Stimulated activated CD4-positive, alpha-beta T cell treated with anti-CD3 and anti-CD28 coated beads, Interleukin-1b, Interleukin-23, amount 100 ng/mL, for 48 hours (primary cell): ENCODE measurements around the gene ATXN7.

Experiments
- DNase-seq: peaks from one replicate; pipeline ENCODE4 v3.0.0-alpha.2; 2020

Gene ATXN7

GRCh38 chr3:63909431-63909830, 45.8 kb downstream of the ATXN7 start:
- DNase-seq = no peak

DNA sequence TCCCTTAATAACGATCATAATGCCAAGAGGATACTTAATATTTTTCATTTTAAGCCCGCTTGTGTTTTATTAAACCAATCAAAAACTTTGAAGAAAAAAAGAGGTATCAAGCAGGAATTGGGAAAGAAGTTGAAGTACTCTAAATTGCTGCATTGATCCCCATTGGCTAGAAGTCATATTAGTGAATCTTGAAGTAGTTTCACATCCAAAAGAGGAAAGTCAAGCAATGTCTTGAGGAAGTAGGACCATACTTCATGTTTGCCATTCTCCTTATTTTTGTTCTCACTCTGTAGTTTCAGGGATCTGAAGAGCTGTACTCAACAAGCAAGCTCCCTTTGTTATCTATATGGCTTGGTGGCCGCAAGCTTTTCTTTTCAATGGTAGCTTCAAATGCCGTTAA, 46.3 kb downstream of the ATXN7 start:
- DNase-seq = no peak

GRCh38 chr3:63910891-63911290, 47.2 kb downstream of the ATXN7 start:
- no peak for DNase-seq

GRCh38 chr3:63911509-63911872, 47.8 kb downstream of the ATXN7 start:
- DNase-seq = no peak

- DNase-seq = peak; percentile 80
These were observed 48.5 kb downstream of the ATXN7 start, which contains the start of gene SCAANT1 for GRCh38 chr3:63911873-63912767. Gene SCAANT1, minus strand, starts transcription at chr3:63912383.

- peak; percentile 54 for DNase-seq
These were observed 49.3 kb downstream of the ATXN7 start for GRCh38 chr3:63912768-63913588.

- DNase-seq = no peak
These were observed 50.6 kb downstream of the ATXN7 start for GRCh38 chr3:63914312-63914711.

DNA sequence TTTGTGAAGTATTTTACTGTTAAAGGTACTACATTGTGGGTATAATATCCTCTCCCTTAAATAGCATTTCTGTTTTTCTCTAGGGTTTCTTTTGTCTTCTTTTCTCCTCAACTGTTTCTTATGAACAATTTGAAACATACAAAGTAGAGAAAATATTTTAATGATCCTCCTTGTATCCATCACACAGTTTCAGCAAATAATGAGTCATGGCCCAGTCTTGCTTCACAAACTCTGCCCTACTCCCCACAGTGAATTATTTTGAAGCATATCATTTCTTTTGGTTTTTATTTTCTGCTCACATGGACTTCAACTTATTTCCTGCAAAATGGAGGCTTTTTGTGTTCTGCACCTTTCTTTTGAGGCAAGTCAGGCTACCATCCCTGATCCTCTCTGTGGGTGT, 54.7 kb downstream of the ATXN7 start:
- no peak for DNase-seq

DNA sequence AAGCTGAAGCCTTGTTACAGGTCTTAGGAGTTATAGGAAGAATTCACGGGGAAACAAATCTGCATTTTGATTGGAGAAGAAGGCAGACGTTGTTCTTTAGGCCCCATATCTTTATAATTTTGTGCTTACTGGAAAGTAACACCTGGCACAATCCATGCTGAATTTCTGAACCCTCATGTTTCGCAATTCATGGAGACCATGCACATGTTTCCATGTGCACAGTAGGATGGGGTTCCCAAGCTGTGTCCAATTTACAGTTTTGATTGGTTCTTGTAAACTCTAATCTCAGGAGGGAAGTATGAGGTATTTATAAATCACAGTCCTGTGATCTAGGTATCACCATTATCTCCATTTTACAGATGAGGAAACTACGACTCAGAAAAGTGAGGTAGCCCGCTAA, 56.3 kb downstream of the ATXN7 start:
- no peak for DNase-seq

DNA sequence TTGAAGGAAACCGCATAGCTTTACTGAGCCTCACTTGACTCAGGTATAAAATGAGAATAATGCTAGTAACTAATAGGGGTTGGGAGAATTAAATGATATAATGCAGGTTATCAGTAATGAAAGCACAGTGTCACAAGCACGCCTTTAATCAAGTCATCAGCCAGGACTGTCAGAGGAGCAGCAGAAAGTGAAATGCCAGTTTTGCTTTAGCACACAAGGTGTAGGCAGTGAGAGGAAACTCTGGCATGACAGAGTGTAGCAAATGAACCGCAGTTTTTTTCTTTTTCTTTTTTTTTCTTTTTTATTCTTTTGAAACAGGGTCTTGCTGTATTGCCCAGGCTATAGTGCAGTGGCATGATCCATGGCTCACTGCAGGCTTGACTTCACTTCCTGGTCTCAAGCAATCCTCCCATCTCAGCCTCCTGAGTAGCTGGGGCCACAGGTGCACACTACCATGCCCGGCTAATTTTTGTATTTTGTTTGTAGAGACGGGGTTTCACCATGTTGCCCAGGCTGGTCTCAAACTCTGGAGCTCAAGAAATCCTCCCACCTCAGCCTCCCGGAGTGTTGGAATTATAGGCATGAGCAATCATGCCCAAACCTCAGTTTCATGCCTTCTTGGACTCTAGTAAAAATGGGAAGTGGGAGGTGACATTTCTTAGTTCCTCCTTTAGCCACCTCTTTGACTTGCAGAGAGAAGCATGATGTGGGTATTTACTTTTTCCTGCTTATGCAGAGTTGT, 58.2 kb downstream of the ATXN7 start:
- no peak for DNase-seq

- no peak for DNase-seq
These were observed 59.0 kb downstream of the ATXN7 start for GRCh38 chr3:63922491-63923199.

- no peak for DNase-seq
These were observed 62.6 kb downstream of the ATXN7 start for GRCh38 chr3:63926309-63926708.

- no peak for DNase-seq
These were observed 64.0 kb downstream of the ATXN7 start for GRCh38 chr3:63927422-63928280.

- no peak for DNase-seq
These were observed 67.6 kb downstream of the ATXN7 start for GRCh38 chr3:63931290-63931689.

DNA sequence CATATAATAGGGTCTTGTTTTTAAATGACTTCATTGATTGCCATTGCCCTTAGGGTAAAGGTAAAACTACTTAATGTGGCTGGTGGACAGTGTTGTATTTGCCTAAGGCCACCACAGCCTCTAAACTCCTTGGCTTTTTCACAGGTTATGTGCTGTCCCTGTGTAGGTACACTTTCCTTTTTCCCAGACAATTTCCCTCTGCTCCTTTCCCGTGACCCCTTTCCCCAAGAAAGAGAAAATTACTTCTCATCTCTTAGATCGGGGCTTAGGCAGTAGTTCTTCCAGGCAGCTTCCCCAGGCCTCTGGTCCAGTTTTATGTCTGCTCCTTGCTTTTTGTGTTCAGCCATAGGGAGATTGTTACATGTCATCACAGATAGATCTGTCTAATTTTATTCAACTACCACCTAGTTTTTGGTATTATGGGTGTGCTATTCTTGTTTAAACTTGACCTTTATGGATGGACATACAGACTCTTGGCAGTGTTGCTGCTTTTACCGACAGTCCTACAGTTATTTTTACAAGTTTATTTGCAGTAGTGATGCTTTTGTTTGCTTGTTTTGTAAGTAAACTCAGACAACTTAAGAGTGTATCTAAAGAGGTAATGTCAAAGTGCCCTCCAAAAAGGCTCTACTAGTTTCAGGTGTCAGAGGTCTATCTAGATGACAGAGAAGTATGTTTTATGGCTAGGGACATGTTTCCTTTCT, 69.0 kb downstream of the ATXN7 start:
- no peak for DNase-seq

DNA sequence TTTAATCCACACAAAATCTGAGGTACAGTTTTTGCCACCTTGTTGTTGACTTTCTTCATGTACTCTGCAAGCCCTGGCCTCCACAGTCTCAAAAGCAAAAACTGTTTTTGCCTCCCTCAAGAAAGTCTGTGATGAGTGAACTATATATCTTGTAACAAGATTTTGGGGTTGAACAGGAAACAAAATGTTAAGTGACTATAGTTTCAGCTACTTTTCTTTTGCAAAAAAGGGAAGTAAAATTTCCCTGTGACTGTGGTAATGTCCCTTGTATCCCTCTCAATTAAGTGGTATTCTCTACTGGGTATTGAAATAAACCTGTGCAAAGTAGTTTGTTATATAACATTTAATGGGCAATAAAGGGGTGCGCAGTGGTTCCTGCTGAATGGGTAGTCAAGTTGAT, 69.8 kb downstream of the ATXN7 start:
- no peak for DNase-seq

DNA sequence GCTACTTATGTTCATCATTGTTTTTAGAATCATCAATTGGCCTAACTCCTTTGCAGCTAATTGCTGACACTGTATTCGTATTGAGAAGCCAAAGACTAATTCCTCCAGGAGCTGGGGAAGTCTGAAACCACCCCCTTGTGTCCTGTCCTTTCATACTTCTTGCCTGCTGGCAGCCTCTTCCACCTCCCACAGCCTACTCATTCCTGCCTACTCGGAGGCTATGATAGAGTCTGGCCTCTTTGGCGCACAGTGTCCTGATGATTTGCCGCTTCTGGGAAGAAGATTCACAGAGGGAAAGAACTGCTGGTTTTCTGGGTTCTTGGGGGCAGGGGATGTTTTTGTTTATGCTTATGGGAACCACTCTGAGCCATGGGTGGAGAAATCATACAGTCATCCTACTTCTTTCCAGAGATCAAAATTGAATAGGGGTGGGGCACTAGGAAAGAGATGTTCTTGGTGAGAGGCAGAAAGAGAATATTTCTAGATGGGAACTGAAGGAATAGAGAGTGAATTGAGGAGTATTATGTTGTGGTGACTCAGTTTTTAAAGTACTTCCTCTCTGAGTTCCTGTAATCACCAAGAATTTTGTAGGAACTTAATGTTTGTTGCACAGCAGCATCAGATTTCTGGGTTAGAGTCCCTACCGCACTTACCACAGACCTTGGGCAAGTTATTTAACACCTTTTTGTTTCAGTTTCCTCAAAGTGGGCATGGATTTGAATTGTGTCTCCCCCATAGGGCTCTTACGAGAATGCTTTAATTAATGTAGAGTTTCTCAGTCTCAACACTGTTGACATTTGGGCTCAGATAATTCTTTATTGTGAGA, 70.6 kb downstream of the ATXN7 start:
- DNase-seq = no peak

DNA sequence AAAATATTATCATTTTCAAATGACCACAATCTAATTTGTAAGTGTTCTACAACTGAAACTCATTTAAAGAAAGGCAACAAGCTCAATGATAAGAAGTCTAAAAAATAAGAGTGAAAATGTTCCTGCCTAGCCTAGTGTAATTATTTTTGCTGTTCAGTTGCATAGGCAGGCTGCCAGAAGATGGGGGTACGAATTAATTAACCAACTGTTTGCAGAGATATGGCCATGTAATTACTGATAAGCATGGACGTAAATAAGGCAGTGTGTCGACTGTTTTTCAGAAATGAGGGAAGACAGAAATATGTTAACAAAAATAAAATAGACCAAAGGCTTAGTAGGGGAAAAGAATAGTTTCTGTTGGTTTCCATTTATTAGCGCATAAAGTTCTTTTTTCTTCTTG, 73.3 kb downstream of the ATXN7 start:
- no peak for DNase-seq

- no peak for DNase-seq
These were observed 74.3 kb downstream of the ATXN7 start for GRCh38 chr3:63937661-63938651.
